Left renal cortex interstitium (tissue), 4 donors: Measurements from ENCODE around the gene ADM2. TPM values are rescaled to one million over a fixed set of nuclear protein-coding genes. Genes with fewer than 3 reads are reported as not detected.

ENCODE experiments used
- DNase-seq, 4 donors: peaks; one replicate each; pipeline ENCODE4 v3.0.0-alpha.2; 2013; ENCODE audit warnings: low read depth in 4 of 4, low spot score in 2 of 4, missing footprints in 1 of 4
- polyA plus RNA-seq, 4 donors: library from polyadenylated mRNA; unstranded; fragments of 120-200 nt; gene quantifications; one replicate each; pipeline ENCODE4 v1.2.1, GENCODE V29; 2013; ENCODE audit not compliant: insufficient read length in 4 of 4

The ADM2 gene
- polyA plus RNA-seq, 4 donors = 3.8 to 8.6 (median 5.5) TPM

DNA sequence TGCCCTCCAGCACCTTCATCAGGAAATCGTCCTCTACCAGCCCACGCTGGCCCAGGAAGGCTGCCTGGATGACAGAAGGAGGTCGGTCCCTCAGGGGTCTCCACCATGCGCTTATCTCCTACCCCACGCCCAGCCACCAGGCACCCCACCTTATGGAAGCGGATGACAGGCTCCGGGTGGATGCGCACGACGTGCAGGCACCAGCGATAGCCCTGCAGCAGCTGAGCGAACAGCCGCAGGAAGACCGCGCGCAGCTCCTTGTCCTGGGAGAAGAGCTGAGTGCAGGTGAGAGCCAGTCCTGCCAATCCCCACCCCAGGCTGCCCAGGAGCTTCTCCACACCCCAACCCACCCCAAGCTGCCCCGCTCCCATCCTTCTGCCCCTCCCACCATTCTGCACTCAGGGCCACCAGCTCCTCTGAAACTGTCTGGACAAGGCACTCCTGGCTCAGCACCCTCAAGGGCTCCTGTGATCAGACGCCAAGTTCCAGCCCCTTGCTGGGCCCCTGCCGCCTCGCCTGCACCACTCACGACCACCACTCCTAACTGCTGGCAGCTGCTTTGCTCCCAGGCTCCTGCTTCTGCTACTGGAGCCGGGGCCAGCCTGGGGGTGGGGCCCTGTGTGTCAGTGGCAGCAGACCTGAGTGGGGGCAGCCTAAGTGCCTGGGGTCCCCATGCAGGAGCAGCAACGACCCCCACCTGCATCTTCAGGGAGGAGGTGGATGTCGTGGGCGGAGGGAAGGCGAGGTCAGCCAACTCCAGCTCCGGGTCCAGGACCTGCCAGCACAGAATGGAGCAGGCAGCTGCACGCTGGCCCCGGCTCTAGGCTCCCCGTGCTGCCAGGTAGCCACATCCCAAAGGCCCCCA, 16.0 kb upstream of the ADM2 start:
- DNase-seq = no peak

DNA sequence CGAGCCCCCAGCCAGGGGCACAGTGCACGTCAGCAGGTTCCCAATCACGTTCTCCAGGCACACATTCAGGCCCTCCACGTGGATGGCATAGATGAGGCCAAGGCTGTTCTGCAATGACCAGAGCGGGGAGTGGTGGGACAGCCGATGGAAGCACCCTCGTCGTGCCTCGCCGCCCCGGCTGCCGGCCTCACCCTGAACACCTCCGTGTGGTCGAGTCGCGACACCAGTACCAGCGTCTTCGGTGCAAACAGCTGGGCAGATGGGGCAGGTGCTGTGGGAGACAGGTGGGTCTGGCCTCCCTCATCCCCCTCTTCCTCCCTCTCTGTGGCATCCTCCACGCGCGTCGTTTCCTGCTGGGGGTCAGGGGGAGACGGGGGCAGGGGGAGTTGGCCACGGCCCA, 14.0 kb upstream of the ADM2 start:
- DNase-seq = no peak

DNA sequence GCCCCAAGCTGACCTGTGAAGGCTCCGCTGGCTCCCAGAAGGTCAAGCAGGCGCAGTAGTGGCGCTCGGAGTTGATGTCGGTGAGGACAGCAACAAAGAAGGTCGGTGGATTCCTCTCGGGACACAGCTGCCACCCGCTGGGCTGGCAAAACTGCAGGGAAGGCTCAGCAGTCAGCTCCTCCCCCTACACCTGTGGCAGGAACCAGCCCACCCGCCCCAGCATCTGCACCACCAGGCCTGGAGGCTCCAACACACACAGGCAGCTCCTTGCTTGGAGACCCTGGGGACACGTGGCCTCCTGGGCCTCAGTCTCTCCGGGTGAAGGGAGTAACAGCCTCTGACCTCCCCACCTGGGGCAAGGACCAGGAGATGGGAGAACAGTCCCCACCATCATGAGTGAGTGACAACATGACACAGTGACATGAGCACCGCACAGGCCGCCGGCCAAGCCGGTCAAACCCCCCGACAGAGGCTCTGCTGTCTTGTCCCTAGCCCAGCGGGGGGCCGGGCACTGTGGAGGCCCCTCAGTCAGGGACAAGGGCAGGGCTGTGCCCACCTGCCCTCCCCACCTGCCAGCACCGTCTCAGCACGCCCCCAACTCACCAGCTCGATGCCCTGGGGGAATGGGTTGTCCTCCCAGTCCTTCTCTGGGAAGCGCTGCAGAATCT, 13.4 kb upstream of the ADM2 start:
- DNase-seq = no peak

DNA sequence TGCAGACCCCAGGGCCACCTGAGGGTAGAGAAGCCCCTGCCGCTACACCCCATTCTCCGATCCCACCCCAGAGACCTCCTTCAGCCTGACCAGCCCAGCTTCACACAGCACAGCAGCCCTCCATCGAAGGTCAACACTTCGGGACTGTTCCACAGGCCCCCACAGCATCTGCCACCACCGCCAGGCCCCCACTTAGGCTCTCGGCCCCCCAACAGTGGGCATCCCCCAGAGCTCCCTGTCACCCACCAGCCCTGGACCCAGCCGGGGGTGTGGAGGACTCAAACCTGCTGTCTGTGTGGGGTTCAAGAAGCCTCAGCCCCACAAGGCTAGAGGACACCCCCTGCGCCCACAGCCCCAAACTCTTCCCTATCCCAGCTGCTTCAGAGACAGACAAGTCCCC, 12.7 kb upstream of the ADM2 start:
- no peak for DNase-seq

DNA sequence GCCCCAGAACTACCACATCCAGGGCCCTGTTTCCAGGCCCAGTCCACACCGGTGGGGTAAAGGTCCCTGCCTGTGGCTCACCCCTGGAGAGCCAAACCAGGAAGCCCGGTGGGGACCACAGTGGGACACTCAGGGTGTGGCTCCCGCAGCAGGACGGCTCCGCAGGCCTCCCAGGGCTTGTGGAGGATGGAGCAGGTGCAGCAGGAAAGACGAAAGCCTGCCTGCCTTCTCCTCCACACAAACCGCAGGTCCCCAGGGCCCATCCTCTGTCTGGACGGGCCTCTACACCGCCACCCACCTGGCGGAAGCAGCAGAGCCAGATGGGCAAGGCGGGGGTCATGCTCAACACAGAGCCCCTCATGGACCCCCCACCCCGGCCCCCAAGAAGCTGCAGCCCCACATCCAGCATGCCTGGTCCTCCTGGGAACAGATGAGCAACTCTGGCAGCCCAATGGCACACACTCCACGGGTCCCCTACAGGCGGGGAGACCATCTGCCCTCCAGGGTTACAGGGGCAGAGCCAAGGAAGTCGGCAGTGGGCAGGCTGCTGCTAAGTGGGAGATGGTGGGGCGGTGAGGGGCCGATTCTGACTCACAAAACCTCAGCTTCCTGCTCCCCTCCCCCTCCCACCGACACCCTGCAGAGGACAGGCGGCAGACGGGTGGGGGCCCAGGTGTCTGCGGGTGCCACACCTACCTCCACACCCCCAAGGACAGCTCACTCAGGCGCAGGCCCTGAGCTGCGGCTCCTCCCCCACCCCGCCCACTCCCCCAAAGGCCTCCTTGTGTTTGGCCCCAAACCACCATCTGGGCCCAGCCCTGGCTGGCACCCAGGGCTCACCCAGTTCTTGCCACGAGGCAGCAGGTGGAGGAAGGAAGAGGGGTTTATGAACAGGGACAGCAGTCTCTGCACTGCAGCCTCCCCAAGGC, 11.7 kb upstream of the ADM2 start:
- DNase-seq = no peak

DNA sequence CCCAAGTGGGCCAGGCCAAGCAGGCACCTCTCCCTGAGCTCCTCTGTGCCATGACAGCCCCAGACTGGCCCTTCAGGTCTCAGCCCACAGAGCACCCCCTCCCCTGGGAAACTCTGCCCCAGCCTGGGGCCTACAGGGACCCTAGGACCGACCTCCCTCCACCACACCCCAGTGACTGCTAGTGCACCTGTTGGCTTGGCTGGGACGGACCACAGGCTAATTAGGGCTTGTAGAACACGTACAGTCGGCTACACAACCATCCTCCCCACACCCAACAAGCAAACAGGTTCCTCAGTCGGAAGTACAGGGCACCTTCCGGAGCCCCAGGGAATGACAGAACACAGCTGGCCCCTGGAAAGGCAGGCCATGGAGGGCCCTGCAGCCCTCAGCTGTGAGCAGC, 10.9 kb upstream of the ADM2 start:
- no peak for DNase-seq

DNA sequence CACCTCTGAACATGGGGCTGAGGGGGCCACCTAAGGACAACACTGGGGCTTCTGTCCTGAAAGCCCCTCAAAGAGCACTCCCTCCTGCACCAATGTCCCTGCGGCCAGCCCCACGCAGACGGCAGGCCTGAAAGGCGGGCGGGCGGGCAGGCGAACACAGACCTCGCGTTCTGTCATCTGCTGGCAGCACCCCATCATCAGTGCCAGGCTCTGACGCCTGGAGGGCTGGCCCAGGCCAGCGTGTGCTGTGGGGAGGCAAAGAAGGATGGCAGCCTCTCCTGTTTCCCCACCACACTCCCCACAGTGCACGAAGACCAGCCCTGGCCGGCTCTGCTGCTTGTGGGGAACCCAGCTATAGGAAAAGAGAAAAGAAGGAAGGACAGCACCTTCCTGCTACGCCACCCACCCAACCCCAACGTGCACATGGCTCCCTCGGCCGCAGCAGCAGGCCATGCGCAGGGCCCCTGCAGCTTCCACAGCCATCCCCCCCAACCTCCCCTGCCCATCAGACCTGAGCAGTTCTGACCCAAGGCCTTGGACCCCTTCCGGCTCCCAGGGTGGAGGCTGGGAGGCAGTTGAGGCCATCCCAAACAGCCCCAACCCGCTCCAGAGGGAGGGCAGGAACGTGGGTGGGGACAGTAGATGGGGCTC, 10.0 kb upstream of the ADM2 start:
- no peak for DNase-seq

DNA sequence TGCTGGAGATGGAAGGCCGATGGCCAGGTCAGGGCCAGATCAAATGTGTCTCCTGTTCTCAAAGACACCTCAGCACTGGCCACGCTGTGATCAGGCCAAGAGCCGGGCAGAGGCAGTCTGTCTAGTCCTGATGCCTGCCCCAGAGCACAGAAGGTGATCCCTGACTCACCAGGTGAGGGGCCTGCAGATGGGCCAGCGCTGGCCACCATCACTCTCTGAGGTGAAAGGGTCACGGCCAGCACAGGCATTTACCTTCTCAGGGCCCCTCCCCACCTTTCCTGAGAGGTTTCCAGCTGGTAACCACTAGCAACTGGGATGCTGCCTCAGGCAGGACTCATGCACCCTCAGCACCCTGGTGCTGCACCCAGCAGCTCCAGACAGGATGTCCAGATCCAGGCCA, 9.4 kb upstream of the ADM2 start:
- no peak for DNase-seq

DNA sequence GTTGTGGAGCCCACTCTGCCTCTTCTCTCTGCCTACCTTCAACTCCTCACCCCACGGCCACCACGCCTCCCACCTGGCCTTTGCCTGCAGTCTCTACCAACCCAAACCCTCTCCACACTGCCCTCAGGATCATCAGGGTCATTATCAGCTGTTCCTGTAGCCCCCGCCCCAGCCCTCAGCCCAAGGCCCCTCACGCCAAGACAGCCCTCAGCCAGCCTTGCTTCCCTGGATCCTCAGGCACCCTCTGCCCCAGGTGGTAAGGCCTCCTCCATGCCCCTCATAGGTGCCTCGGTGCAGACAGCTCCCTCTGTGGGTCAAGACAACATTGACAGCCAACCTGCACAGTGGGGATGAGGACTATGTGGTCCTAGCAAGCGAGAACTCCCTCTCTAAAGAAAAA, 8.3 kb upstream of the ADM2 start:
- DNase-seq = no peak

DNA sequence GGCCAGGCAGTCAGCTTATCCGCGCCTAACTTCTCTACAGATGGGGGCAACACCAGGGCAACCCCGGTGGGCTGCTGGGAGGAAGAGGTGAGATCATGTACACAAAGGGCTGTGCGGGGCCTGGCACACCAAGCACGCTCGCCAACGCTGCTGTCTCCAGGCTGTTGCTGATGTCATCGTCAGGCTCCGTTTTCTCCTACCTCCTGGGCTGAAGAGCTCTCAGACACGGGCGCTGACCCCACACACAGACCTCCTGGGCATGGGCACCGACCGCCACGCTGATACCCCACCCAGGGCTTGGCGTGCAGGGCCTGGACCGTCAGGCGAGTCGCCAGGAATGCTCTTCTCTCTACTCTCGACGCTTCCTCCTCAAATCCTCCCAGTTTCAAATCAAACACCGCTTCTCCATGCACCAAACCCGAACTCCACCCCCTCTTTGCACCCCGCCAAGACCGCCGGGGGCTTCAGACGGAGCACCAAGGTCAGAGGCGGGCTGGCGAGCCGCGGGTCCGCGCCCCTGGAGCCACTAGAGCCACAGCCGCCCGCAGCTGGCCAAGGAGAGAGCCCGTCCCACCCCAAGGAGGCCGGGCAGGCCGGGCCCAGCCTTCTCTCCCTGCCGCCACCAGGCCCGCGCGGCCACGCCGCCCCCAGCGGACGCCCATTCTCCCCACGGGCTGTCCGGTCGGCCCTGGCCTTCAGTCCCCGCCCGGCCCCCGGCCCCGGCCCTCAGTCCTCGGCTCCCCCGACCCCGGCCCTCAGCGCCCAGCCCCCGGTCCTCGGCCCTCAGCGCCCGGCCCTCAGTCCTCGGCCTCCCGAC, 7.3 kb upstream of the ADM2 start:
- DNase-seq = no peak

DNA sequence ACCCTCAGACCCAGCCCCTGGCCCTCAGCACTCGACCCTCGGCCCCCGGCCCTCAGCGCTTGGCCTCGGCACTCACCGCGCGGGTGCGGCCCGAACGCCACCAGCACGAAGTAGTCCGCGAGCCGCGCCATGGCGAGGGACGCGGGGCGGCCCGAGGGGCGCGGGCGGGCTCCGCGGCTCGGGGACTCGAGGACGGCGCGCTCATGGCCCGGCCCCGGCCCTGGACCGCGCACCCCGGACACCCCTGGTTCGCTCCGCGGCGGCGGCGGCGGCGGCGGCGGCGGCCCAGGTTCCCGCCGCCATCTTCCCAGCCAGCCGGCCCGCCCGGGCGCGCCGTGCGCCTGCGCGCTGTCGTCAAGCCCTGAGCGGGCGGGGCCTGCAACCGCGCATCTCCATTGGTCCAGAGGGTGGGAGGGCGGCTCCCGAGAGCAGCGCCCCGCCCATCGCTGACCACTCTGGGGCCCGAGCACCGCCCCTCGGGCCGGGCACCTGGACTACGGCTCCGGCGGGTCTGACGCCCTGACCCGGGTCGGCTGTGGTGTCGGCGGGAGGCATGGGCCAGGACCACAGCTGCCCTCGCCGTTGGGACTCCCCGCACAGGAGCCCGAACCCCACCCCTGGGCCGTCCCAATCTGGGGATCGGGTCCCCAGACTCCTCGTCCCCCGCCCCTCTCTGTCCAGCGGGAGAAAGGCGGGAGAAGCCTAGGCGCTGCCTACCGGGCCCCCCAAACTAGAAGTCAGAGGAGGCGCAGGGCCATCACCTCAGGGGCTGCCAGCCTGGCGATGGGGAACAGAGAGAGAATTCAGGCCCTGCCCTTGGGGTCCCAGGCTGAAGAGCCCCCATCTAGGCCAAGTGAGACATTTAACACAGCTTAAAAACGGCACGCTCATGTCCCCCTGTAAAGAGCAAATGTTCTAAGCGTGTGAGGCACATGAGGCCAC, 6.4 kb upstream of the ADM2 start, which contains the start of gene SBF1:
SBF1 (minus strand) TSS at position 326 of the 942 bp plus-strand sequence; CDS start at position 131, 195 bp downstream.
- peak; percentile 50 to 82 (median 79) for DNase-seq

DNA sequence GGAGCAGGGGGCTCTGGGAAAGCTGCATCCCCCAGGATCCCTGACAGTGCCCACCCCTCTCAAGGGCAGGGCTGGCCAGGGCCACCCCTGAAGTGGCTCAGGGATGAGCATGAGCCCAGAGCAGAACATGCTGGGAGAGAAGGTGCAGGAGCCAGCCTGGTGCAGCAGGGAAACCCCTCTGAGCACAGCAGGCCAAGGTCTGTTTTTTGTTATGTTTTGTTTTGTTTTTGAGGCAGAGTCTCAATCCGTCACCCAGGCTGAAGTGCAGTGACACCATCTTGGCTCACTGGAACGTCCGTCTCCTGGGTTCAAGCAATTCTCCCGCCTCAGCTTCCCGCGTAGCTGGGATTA, 5.7 kb upstream of the ADM2 start:
- no peak for DNase-seq

DNA sequence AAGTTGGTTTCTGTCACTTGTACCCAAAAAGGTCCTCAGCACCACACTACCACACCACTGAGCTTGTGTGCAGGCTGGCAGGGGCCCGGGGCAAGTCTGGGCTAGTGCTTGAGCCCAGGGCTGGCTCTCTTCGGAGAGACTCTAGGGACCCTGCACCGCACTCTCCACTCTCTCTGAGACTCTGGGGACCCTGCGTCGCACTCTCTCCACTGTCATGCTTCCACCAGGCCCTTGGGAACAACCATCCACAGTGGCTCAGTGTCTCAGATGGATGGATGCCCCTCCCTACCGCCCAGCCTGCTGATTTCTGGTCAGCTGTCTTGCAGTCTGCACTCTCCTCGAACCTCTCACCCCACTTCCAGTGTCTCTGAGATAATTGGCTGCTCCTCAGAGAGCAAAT, 4.5 kb upstream of the ADM2 start:
- no peak for DNase-seq

DNA sequence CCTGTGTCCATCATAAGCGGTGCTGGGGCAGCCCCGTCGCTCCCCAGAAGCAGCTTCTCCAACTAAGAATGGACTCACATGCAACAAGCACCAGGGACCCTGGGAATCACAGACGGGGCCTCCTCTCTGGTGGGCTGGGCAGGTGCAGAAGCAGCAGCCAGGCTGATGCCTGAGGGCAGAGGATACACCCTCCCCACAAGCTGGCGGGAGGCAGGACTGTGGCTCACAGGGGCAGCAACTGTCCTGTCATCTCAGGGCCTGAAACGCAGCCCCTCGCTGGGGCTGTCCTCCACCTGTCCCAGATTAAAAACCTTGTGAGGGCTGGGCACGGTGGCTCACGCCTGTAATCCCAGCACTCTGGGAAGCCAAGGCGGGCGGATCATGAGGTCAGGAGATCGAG, 3.4 kb upstream of the ADM2 start:
- no peak for DNase-seq

DNA sequence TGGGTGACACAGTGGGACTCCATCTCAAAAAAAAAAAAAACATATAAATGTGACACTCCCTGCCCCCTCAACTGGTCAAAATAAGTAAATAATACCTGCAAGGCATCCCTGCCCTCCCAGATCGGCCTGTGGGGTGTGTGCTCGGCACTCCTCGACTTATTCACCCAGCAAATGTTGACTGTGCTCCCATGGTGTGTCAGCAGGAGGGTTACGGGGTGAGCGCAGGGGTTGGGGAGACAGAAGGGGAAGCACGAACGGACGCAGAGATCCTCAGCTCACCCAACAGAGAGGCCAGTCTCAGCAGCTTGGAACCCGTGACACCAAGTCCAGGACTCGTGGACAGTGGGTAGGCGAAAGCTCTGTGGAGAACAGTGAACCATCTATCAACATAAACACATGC, 1.6 kb upstream of the ADM2 start:
- no peak for DNase-seq

DNA sequence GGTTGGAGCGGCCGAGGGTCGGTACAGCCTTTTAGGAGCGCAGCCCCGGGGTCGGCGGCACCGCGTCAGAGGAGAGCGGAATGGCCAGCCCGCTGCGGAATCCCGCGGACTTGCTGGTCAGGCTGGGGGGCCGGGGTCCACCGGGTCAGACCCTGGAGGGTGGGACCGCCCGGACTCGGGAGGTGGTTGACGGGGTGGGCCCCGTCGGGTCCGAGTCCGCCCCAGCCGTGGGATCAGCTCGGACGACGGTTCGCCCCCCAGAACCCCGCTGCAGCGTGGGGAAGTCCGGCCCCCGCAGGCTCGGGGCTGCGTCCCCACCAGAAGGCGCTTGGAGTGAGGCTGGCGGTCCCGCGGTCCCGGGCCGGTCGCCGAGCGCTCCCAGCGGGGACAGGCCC, 301 bp upstream of the ADM2 start:
- no peak for DNase-seq

DNA sequence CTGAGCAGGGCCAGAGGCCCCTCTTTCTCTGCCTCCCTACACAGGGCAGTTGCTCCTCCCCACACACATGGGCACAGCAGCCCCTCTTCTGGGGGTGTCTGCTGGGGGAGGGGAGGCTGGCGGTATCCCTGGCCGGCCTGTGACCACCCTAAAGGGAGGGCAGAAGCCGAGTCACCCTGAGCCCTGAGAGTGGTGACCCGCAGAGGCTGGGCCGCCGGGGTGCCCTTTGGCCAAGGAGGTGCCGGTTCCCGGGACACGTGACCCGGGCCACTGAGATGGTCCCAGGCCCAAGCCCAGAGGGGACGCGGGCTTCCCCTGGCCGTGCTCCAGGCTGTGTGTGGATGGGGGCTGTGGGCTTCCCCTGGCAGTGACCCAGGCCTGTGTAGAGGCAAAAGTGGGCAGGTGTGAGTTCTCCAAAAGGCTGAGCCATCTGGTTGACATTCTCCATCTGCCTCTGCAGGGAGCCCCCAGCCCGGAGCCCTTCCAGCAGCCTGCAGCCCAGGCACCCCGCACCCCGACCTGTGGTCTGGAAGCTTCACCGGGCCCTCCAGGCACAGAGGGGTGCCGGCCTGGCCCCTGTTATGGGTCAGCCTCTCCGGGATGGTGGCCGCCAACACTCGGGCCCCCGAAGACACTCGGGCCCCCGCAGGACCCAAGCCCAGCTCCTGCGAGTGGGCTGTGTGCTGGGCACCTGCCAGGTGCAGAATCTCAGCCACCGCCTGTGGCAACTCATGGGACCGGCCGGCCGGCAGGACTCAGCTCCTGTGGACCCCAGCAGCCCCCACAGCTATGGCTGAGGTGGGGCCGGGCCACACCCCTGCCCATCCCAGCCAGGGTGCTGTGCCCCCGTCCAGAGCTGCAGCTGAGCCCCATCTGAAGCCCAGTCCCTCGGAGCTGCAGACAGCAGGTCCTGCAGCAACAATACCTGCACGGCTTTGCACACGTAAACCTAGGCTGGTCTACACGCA, 1.0 kb downstream of the ADM2 start:
- no peak for DNase-seq

DNA sequence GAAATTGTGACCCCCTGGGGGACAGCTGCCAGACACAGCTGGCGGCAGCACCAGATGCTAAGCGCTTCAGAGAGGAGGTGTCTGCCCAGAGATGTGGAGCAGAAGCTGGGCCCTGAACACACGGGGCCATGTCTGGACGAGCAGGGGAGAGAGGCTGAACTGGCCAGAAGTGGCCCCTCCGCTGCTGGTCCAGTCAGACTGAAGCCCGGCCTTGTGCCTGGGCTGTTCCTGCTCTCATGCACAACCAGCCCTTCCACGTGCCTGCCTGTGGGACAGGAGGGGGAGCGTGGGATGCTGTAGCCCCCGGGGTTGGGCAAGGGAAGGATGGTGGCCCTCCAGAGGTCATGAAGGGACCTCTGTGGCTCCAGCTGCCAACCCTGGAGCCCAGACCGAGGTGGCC, 1.8 kb downstream of the ADM2 start:
- DNase-seq = no peak
